ENCODE measurements around the gene TOR1A. TPM values are rescaled to one million over a fixed set of nuclear protein-coding genes. Genes with fewer than 3 reads are reported as not detected.

Gene TOR1A
- total RNA-seq, 1 donor from 2014 or later, result 12.0 TPM

- no peak for ATAC-seq (ENCODE audit: poor library complexity)
- intact Hi-C loops (cut with DNase I), result no loop called here
- no peak for DNase-seq
These were observed 5.0 kb upstream of the TOR1A start for GRCh38 chr9:129828969-129829368.

- intact Hi-C loops (cut with DNase I), result no loop called here
- DNase-seq, result no peak
- ATAC-seq (ENCODE audit: poor library complexity), result no peak
These were observed 4.1 kb upstream of the TOR1A start for GRCh38 chr9:129828051-129828450.

GRCh38 chr9:129826759-129827158 lies 2.8 kb upstream of the TOR1A start:
- DNase-seq (no peak), ATAC-seq (ENCODE audit: poor library complexity) (no peak)
- intact Hi-C loops (cut with DNase I), result no loop called here

GRCh38 chr9:129826344-129826743 lies 2.4 kb upstream of the TOR1A start:
- DNase-seq, result no peak
- ATAC-seq (ENCODE audit: poor library complexity), result no peak
- intact Hi-C loops (cut with DNase I), result no loop called here

GRCh38 chr9:129823542-129823934 lies 398 bp downstream of the TOR1A start:
- ATAC-seq (ENCODE audit: poor library complexity) (peak; percentile 45), DNase-seq (no peak)
- intact Hi-C loops (cut with DNase I), result no loop called here

- peak; percentile 41 for DNase-seq
- intact Hi-C loops (cut with DNase I), result no loop called here
- peak; percentile 16 for ATAC-seq (ENCODE audit: poor library complexity)
These were observed 916 bp downstream of the TOR1A start for GRCh38 chr9:129822898-129823541.

GRCh38 chr9:129816501-129817435 lies 7.2 kb downstream of the TOR1A start:
- ATAC-seq (ENCODE audit: poor library complexity) (no peak), DNase-seq (no peak)
- intact Hi-C loops (cut with DNase I), result no loop called here

- ATAC-seq (ENCODE audit: poor library complexity) (no peak), DNase-seq (no peak)
- intact Hi-C loops (cut with DNase I), result no loop called here
These were observed 8.7 kb downstream of the TOR1A start for GRCh38 chr9:129815278-129815677.

- intact Hi-C loops (cut with DNase I), result no loop called here
- no peak for ATAC-seq (ENCODE audit: poor library complexity)
- no peak for DNase-seq
These were observed 9.3 kb downstream of the TOR1A start for GRCh38 chr9:129814432-129815223.

- no peak for ATAC-seq (ENCODE audit: poor library complexity)
- intact Hi-C loops (cut with DNase I), result no loop called here
- no peak for DNase-seq
These were observed 10.3 kb downstream of the TOR1A start for GRCh38 chr9:129813661-129814060.

GRCh38 chr9:129812385-129812784 lies 11.6 kb downstream of the TOR1A start:
- ATAC-seq (ENCODE audit: poor library complexity) (no peak), DNase-seq (no peak)
- intact Hi-C loops (cut with DNase I), result no loop called here

GRCh38 chr9:129811967-129812363 lies 12.0 kb downstream of the TOR1A start:
- no peak for DNase-seq
- intact Hi-C loops (cut with DNase I), result no loop called here
- ATAC-seq (ENCODE audit: poor library complexity), result no peak

- DNase-seq, result no peak
- intact Hi-C loops (cut with DNase I), result no loop called here
- ATAC-seq (ENCODE audit: poor library complexity), result no peak
These were observed 13.1 kb downstream of the TOR1A start for GRCh38 chr9:129810788-129811187.

- ATAC-seq (ENCODE audit: poor library complexity) (no peak), DNase-seq (no peak)
- intact Hi-C loops (cut with DNase I), result no loop called here
These were observed 13.8 kb downstream of the TOR1A start for GRCh38 chr9:129810116-129810515.

GRCh38 chr9:129809346-129809745 lies 14.6 kb downstream of the TOR1A start:
- intact Hi-C loops (cut with DNase I), result no loop called here
- ATAC-seq (ENCODE audit: poor library complexity), result no peak
- no peak for DNase-seq

GRCh38 chr9:129806061-129806460 lies 17.9 kb downstream of the TOR1A start:
- intact Hi-C loops (cut with DNase I), result no loop called here
- DNase-seq (no peak), ATAC-seq (ENCODE audit: poor library complexity) (no peak)

- intact Hi-C loops (cut with DNase I), result no loop called here
- no peak for ATAC-seq (ENCODE audit: poor library complexity)
- no peak for DNase-seq
These were observed 20.3 kb downstream of the TOR1A start for GRCh38 chr9:129803676-129804060.

GRCh38 chr9:129802833-129803675 lies 20.9 kb downstream of the TOR1A start, which contains the start of gene TOR1B:
TSS of gene TOR1B (plus strand) at chr9:129803184. CDS start at chr9:129803213, 29 bp downstream.
- ATAC-seq (ENCODE audit: poor library complexity) (peak; percentile 99), DNase-seq (peak; percentile 97)
- intact Hi-C loops (cut with DNase I), result no loop called here

Data from Right ventricle myocardium superior (tissue), 1 donor.